GM19468 (cell line): ENCODE results near the gene FOXC2.

Experiments used
- ATAC-seq: cut with Tn5 transposase; IDR thresholded peaks from one replicate; pipeline ENCODE4 v1.9.1; 2021; ENCODE audit warnings: mild to moderate bottlenecking, moderate library complexity, moderate number of reproducible peaks; ENCODE audit not compliant: unreplicated experiment; ENCODE audit errors: extremely low read depth

The FOXC2 gene

DNA sequence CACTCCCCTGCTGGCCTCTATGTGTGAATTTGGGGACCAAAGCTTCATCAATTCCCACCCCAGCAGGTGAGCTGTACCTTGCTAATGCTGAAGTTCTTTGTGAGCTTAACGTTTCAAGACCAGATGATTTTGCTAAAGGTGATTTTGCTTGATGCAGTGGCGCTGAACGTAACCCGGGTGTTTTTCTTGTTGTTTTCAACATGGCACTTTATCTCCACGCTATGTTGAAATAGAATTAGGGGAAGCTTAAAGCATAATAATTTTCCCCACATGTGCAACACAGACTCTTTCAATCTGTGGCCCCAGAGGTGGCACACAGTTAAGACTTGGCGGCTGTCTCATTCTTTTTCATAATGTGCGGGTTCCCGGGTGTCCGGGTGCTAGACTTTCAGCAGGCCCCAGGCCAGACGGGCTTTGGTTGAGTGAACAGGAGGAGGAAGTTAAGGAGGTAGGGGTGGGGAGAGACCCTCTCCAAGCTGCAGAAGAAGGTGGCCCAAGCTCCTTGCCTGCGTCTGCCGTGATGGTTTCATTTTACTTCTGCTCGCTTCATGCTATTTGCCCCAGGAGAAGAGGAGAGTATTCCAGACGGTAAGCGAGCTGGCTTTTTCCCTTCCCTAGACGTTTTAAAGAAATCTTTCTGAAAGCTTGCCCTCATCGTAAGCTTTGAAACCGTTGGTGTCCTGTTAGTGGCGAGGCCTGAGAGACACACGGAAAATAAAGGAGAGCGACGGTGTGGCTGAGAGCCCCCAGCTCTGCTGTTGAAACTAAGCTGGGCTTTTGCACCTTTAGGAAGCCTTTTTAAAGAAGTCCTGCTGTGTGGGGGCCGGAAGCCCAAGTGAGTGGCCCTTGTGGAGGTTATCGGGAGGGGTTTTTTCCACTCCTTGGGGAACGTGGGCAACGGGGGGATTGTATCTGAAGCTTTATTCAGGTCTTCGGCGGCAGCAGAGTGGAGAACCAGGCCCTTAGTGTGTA lies 4.2 kb downstream of the FOXC2 start:
- no peak for ATAC-seq

DNA sequence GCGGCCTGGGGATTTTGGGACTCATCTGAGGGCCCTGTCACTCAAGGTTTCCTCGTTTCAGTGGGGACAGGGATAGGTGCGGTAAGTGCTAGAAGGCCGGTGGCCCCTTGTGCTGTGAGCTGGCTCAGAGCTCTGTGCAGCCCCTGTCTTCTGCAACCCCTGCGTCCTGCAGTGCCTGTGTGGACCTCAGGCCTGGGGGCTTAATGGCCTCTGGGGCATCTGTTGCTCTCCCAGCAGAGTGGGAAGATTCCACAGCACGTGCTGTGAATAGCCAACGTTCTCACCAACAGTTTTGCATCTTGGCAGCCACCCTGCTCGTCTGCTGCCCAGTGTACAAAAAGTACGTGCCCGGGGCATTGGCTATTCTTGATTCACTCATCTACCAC lies 4.9 kb downstream of the FOXC2 start:
- no peak for ATAC-seq

DNA sequence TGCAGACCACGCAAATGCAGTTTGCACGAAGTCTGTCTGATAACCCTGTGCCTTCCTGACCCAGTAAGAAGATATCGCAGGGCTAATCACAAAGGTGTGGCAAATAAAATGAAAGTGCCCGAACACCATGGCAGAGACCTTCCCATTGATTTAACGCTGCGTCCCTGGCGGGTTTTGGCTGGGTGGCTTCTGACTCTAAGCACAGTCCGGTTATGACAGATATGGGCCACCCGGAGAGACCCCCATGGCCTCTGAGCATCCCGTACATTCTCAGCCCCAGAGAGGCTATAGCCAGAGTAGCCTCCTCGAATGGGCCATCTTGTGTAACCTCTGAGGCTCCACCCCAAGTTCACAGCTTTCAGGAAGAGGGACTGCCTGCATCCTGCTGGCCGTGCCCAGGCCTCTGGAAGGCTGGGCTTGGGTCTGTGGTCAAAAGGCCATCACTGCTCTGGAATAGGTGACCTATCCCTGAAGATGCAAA lies 5.5 kb downstream of the FOXC2 start:
- ATAC-seq: no peak

DNA sequence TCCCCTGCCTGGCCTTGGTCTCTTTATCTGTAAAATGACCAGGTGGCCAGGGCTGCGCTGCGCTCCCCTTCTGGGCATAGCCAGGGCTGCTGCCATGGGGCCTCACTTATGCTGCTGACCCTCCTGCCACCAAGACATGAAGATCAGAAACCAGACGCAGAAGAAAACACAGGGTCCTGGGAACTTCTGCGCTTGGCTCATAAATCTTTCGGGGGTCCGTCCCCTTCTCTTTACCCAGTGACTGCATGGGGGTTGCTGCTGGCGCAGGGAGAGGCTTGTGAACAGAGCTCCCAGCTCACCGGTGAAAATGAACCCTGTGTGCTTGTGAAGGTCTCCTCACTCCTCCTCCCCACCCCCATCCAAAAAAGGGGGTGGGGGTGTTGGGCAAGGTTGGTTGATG lies 6.0 kb downstream of the FOXC2 start:
- ATAC-seq: no peak

DNA sequence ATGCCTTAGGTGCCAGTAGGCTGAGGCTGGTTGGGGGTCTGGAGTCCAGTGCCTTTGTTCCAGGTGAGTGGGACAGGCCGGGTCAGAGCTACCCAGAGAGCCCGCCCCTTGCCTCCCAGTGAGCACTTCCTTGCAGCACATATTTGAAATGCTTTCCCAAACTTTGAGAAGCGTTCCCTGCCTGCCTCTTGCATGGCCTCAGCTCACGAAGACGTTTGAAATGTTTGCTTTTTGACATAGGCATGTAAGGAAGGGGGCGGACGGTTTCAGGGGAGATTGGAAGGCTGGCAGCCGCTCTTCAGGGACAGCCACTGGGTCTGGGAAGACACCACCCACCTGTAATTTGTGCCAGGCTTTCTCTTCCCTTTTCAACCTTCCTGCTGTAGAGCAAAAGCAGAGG lies 6.6 kb downstream of the FOXC2 start:
- no peak for ATAC-seq

GRCh38 chr16:86573646-86574508 lies 7.2 kb downstream of the FOXC2 start:
- ATAC-seq: no peak

GRCh38 chr16:86574646-86575045 lies 8.0 kb downstream of the FOXC2 start:
- ATAC-seq: no peak

DNA sequence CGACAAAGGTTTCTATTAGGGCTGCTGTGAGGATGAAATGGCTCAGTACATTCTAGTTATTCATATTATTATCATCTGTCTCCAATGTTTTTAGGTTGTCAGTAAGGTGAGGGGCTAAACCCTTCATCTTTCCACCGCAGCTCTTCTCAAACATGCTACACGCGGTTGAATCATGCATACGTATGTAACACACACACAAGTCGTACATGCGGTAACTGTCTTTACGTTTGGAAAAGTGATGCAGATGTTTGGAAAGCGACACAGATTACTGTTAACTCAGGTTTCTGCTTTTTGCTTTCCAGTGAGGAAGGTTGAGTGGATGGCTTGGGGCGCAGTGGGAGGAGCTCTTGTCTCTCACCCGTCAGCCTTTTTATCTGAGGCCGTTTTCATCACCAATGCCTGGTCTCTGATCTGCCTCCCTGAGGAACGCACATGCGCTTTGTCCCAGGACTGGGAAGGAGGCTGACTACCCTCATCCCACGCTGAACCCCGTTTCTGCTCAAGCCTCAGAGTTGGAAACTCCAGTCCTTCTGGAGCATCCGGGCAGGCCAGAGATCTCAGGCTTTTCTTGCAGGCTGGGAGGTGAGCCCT lies 8.6 kb downstream of the FOXC2 start:
- ATAC-seq: no peak

DNA sequence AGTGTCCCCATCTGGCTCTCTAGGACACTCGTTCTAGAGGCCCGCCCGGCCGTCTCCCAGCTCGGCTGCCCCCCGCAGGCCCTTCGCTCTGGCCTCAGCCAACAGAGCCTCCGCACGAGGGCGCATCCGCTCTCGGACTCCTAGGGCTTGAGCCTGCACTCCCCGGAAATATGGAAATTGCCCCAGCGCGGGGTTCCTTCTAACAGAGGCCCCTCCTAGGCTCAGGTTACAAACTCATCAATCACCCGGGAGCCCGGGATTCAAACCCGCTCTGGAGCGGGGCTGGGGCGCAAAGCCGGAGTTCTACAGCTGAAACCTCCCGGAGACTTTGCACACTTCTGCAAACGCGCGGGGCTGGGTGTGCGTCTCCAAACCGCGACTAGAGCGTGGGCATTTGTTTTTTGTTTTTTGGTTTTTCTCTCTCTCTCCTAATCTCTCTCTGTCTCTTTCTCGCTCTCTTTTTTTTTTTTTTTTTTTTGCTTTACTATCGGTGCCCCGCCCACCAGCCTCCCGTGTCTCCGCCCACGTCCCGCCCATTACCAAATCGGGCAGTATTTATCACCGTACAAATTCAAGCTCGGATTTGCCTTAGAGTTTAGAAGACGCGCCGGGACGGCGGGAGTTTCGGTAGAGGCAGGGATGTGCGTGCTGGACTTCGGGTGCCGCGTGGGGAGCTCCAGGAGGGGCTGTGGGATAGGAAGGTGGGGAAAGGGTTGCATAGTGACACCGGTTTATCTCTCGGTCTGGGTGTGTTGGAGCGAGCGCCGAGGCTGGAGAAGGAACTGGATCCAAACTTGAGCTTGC lies 9.3 kb downstream of the FOXC2 start:
- ATAC-seq: no peak

DNA sequence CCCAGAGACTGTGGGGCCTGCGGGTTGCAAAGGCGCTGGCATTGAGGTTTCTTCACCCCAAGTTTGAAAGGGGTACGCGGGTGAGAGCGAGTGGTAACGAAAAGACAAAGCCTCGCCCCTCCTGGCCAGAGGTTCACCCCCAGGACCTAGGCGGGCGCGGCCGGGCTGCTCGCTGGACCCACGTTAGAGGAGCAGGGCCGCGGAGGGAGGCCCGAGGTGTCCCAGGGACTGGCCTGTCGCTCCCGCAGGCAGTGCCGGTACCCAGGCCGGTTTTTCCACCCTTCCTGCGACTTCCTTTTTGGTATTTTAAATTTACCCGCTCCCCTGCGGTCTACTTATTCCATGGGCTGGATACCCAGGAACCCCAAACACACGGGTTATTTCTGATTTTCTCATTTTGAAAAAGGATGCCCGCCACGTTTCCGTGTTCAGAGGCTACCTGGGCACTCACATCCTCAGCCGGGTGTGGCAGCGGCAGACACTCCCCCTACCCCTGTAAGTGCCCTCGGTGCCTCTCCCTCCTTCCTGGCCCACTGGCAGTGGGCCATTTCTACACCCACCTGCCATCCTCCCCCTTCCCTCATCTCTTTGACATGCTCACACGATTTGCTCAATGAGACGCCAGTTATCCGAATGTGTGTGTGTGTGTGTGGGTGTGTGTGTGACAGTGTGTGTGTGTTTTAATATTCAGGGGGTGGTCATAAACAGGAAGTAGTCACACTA lies 10.1 kb downstream of the FOXC2 start:
- ATAC-seq: no peak

- no peak for ATAC-seq
Measured at GRCh38 chr16:86577314-86577971, 10.8 kb downstream of the FOXC2 start.

GRCh38 chr16:86578061-86578599 lies 11.5 kb downstream of the FOXC2 start, which contains the start of gene FOXL1:
Gene FOXL1 (plus strand): TSS chr16:86578549. CDS start chr16:86578724, 175 bp downstream.
- ATAC-seq: no peak

- no peak for ATAC-seq
Measured at GRCh38 chr16:86578611-86579267, 12.1 kb downstream of the FOXC2 start.

- no peak for ATAC-seq
Measured at GRCh38 chr16:86579268-86580062, 12.8 kb downstream of the FOXC2 start.

GRCh38 chr16:86580063-86580790 lies 13.6 kb downstream of the FOXC2 start:
- no peak for ATAC-seq

GRCh38 chr16:86580791-86581170 lies 14.2 kb downstream of the FOXC2 start:
- ATAC-seq: no peak
